ENCODE data around the gene IMMP2L.

DNA sequence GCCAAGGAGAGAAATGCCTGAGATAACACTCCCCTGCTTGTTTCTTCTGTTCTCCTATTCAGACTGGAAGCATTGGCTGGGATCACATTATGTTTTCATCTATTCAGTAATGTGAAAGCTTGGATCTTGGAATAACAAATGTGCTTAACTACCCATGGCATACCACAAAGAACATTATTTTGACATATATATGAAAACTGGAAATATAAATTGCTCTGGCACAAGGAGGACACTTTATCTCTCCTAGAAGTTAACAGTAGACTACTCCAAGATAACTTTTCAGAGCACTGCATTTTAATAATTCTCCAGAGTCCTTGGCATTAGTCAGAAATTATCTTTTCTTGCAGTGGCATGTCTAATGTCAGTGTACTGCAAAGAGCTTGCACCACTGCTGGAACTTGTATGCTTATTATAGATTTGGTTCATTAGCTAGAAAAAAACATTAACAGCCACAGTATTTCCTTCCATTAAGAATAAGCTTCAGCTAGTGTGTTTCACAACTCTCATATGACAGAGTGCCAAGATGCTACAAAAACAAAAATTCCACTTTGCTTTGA lies 640.6 kb downstream of the IMMP2L start:
- TF ChIP-seq, protein P1, sequence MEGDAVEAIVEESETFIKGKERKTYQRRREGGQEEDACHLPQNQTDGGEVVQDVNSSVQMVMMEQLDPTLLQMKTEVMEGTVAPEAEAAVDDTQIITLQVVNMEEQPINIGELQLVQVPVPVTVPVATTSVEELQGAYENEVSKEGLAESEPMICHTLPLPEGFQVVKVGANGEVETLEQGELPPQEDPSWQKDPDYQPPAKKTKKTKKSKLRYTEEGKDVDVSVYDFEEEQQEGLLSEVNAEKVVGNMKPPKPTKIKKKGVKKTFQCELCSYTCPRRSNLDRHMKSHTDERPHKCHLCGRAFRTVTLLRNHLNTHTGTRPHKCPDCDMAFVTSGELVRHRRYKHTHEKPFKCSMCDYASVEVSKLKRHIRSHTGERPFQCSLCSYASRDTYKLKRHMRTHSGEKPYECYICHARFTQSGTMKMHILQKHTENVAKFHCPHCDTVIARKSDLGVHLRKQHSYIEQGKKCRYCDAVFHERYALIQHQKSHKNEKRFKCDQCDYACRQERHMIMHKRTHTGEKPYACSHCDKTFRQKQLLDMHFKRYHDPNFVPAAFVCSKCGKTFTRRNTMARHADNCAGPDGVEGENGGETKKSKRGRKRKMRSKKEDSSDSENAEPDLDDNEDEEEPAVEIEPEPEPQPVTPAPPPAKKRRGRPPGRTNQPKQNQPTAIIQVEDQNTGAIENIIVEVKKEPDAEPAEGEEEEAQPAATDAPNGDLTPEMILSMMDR (IDR thresholded peaks at IDR 0.05), result no peak
- no peak for TF ChIP-seq POLR2A (IDR thresholded peaks at IDR 0.05)

Measured in body of pancreas (tissue), 4 donors.